ENCODE results near the gene FBXL4.
A peak's percentile ranks its signal among the peaks of the same experiment; 100 is the strongest.

The FBXL4 gene

GRCh38 chr6:98835149-98836024 lies 112.4 kb downstream of the FBXL4 start:
- H3K27me3 ChIP-seq (ENCODE audit: control insufficient read depth, low read length), result peaks cover 49% of the 10 kb centered on the region
- no peak overlapping the region for H3K27ac ChIP-seq (ENCODE audit: low read depth, low read length)
- TF ChIP-seq CTCF (IDR thresholded peaks at IDR 0.05; ENCODE audit: low read depth, low read length, poor library complexity, severe bottlenecking) (no peak), EZH2phosphoT487 (IDR thresholded peaks at IDR 0.05; ENCODE audit: borderline replicate concordance, low read length) (no peak)
- H3F3A ChIP-seq (ENCODE audit: control insufficient read depth, insufficient read depth), result no peaks in the 10 kb centered on the region
- peaks cover 5% of the 10 kb centered on the region; the same call in 1 of the 2 replicates for H3K9me3 ChIP-seq (ENCODE audit: control insufficient read depth, insufficient read depth, low read length)
- no peaks in the 10 kb centered on the region for H3K9me2 ChIP-seq (replicated peaks; ENCODE audit: control insufficient read depth, low read length)
- no peaks in the 10 kb centered on the region for H3K4me1 ChIP-seq (ENCODE audit: control insufficient read depth, low read length)
- H4K20me1 ChIP-seq (ENCODE audit: control insufficient read depth, insufficient read depth, low read depth, low read length), result no peaks in the 10 kb centered on the region
- no peak overlapping the region for H3K4me3 ChIP-seq (ENCODE audit: low read length)
- no peaks in the 10 kb centered on the region for H3K36me3 ChIP-seq (ENCODE audit: control insufficient read depth, low read length)
- H3K4me2 ChIP-seq (ENCODE audit: low read length), result no peak overlapping the region
- no peaks in the 10 kb centered on the region for H3K79me2 ChIP-seq (ENCODE audit: control insufficient read depth, low read length)

- H3K9me2 ChIP-seq (replicated peaks; ENCODE audit: control insufficient read depth, low read length), result no peaks in the 10 kb centered on the region
- H3K36me3 ChIP-seq (ENCODE audit: control insufficient read depth, low read length), result no peaks in the 10 kb centered on the region
- no peak within 1 kb of the TSS for H3K27ac ChIP-seq (ENCODE audit: low read depth, low read length)
- peaks cover 5% of the 10 kb centered on the region; the same call in 1 of the 2 replicates for H3K9me3 ChIP-seq (ENCODE audit: control insufficient read depth, insufficient read depth, low read length)
- peak within 1 kb of the TSS; percentile 12; the same call in 1 of the 2 replicates for H3K4me3 ChIP-seq (ENCODE audit: low read length)
- no peaks in the 10 kb centered on the region for H3F3A ChIP-seq (ENCODE audit: control insufficient read depth, insufficient read depth)
- H3K4me1 ChIP-seq (ENCODE audit: control insufficient read depth, low read length), result no peaks in the 10 kb centered on the region
- H3K27me3 ChIP-seq (ENCODE audit: control insufficient read depth, low read length), result peaks cover 40% of the 10 kb centered on the region
- H3K4me2 ChIP-seq (ENCODE audit: low read length), result peak within 1 kb of the TSS; percentile 38
- TF ChIP-seq EZH2phosphoT487 (IDR thresholded peaks at IDR 0.05; ENCODE audit: borderline replicate concordance, low read length), result no peak
- no peak for TF ChIP-seq CTCF (IDR thresholded peaks at IDR 0.05; ENCODE audit: low read depth, low read length, poor library complexity, severe bottlenecking)
- H4K20me1 ChIP-seq (ENCODE audit: control insufficient read depth, insufficient read depth, low read depth, low read length), result no peaks in the 10 kb centered on the region
- no peaks in the 10 kb centered on the region for H3K79me2 ChIP-seq (ENCODE audit: control insufficient read depth, low read length)
Observed at GRCh38 chr6:98834060-98835031, 113.4 kb downstream of the FBXL4 start, which contains the start of gene POU3F2. TSS of gene POU3F2 (plus strand) at chr6:98834574. CDS start at chr6:98834874, 300 bp downstream.

GRCh38 chr6:98833307-98834059 lies 114.3 kb downstream of the FBXL4 start:
- peaks cover 5% of the 10 kb centered on the region; the same call in 1 of the 2 replicates for H3K9me3 ChIP-seq (ENCODE audit: control insufficient read depth, insufficient read depth, low read length)
- H3K9me2 ChIP-seq (replicated peaks; ENCODE audit: control insufficient read depth, low read length), result no peaks in the 10 kb centered on the region
- no peaks in the 10 kb centered on the region for H3K36me3 ChIP-seq (ENCODE audit: control insufficient read depth, low read length)
- 0 out of 2 replicates have a peak overlapping the region, but pooled peaks have one; percentile 6 for H3K4me3 ChIP-seq (ENCODE audit: low read length)
- H3K27ac ChIP-seq (ENCODE audit: low read depth, low read length), result no peak overlapping the region
- H3K79me2 ChIP-seq (ENCODE audit: control insufficient read depth, low read length), result no peaks in the 10 kb centered on the region
- H3K4me1 ChIP-seq (ENCODE audit: control insufficient read depth, low read length), result no peaks in the 10 kb centered on the region
- TF ChIP-seq EZH2phosphoT487 (IDR thresholded peaks at IDR 0.05; ENCODE audit: borderline replicate concordance, low read length), result no peak
- no peak for TF ChIP-seq CTCF (IDR thresholded peaks at IDR 0.05; ENCODE audit: low read depth, low read length, poor library complexity, severe bottlenecking)
- H3F3A ChIP-seq (ENCODE audit: control insufficient read depth, insufficient read depth), result no peaks in the 10 kb centered on the region
- H4K20me1 ChIP-seq (ENCODE audit: control insufficient read depth, insufficient read depth, low read depth, low read length), result no peaks in the 10 kb centered on the region
- H3K27me3 ChIP-seq (ENCODE audit: control insufficient read depth, low read length), result peaks cover 35% of the 10 kb centered on the region
- H3K4me2 ChIP-seq (ENCODE audit: low read length), result peak overlapping the region; percentile 38; the same call in 1 of the 2 replicates
